Transverse colon (tissue), 4 donors: ENCODE measurements around the gene PRR29. TPM values are rescaled to one million over a fixed set of nuclear protein-coding genes. Genes with fewer than 3 reads are reported as not detected.

Experiments used
- DNase-seq: peaks from one replicate; pipeline ENCODE4 v3.0.0-alpha.2; 2019
- H3K27ac ChIP-seq, 4 donors: fragments of 200-600 bp; sonication (generic); 2 replicates each; pipeline ENCODE4 v1.5.1; 2016 to 2018; ENCODE audit warnings: inconsistent platforms in 4 of 4
- H3K27me3 ChIP-seq: fragments of 200-600 bp; sonication (generic); 2 replicates; pipeline ENCODE4 v1.5.1; 2017; ENCODE audit warnings: inconsistent platforms
- H3K36me3 ChIP-seq, 4 donors: fragments of 200-600 bp; sonication (generic); 2 replicates each; pipeline ENCODE4 v1.5.1; 2017 to 2019; ENCODE audit warnings: inconsistent platforms in 4 of 4
- H3K4me1 ChIP-seq, 4 donors: fragments of 200-600 bp; sonication (generic); 2 replicates each; pipeline ENCODE4 v1.5.1; 2017 to 2020; ENCODE audit warnings: inconsistent platforms in 4 of 4
- H3K4me3 ChIP-seq, 4 donors: fragments of 200-600 bp; sonication (generic); 1 replicate in 1 of 4; 2 replicates in 3 of 4; pipeline versions ENCODE4 v1.5.1 to v1.6.1; 2017 to 2019; ENCODE audit warnings: inconsistent platforms in 4 of 4
- H3K9me3 ChIP-seq, 2 donors: fragments of 200-600 bp; sonication (generic); 2 replicates each; pipeline ENCODE4 v1.5.1; 2017 to 2019; ENCODE audit warnings: inconsistent platforms in 2 of 2
- CTCF ChIP-seq, 5 experiments: fragments of 200-600 bp in 3 of 5; fragments of 450-650 bp in 2 of 5; sonication (generic) in 3 of 5; IDR thresholded peaks; 1 replicate in 2 of 5; 2 replicates in 3 of 5; pipeline ENCODE4 v1.5.1; 2016 to 2017; ENCODE audit warnings: antibody characterized with exemption in 5 of 5, inconsistent platforms in 3 of 5, mild to moderate bottlenecking in 2 of 5, moderate library complexity in 1 of 5
- EP300 ChIP-seq: sonication (generic); formaldehyde crosslinking; IDR thresholded peaks from one replicate; pipeline ENCODE4 v1.6.1; 2017; ENCODE audit warnings: antibody characterized with exemption, low read depth
- POLR2A ChIP-seq: fragments of 450-650 bp; IDR thresholded peaks from one replicate; pipeline ENCODE4 v1.6.1; 2016; ENCODE audit warnings: antibody characterized with exemption, mild to moderate bottlenecking, moderate library complexity
- POLR2AphosphoS5 ChIP-seq, 3 donors: sonication (generic); formaldehyde crosslinking; IDR thresholded peaks; one replicate each; pipeline ENCODE4 v1.6.1; 2016; ENCODE audit warnings: antibody characterized with exemption in 3 of 3
- WGBS, 2 donors: methylation state at CpG; one replicate each; pipeline ENCODE4 v1.1.5; 2018; ENCODE audit warnings: low coverage in 1 of 2; 5-methylcytosine and 5-hydroxymethylcytosine counted together
- in situ Hi-C, 4 donors: fragments of 200-750 bp; cut with MboI; loops; one replicate each; pipeline versions ENCODE4 v1.15.0 to v1.15.1; 2017; ENCODE audit warnings: low sequenced_read_pairs in 3 of 4, low pct_ligation_motif_present in 1 of 4, low pct_unique_long_range_greater_than_20kb in 1 of 4
- intact Hi-C: fragments of 100-400 bp; cut with DNase I; formaldehyde crosslinking; loops from one replicate; pipeline ENCODE4 v1.15.1; 2023; ENCODE audit warnings: low total_unique reads
- total RNA-seq, 4 donors: library from RNA; depleted of rRNA; stranded (reverse); fragments of >200 nt; gene quantifications; one replicate each; pipeline ENCODE4 v1.1.0, GENCODE V29; 2016

PRR29 gene
- total RNA-seq: not detected

DNA sequence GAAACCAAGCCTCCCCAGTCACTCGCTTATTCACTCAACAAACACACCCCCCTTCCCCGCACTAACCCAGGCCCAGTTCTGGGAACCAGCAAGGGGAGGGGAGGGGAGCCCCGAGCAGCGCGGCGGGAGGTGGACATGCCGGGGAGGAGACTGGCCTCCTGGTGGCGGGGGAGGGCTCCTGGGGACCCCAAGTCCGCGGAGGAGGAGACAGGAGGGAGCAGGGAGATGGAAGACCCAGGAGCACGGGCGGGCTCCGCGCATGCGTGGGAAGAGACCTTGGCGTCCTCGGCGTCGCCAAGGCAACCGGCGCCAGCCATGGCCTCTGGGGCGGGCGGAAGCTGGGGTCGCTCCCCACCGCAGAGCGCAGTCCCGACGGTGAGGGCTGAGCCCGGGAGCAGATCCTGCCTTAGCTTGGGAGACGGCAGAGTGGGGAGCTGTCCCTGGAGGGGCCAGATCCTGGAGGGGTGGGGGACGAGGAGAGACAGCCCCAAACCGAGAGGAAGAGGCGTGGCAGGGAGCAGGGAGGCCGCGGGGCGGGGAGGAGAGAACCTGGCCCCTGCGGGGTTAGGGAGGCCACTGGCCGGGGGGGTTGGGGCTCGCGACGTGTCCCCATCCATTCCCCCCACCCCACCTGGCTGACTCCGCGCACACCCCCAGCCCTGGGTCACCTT is at the start of gene PRR29:
PRR29 (plus strand) TSS at position 302 of the 671 bp plus-strand sequence; CDS start at position 316, 14 bp downstream.
- H3K27ac ChIP-seq: no peak within 1 kb of the TSS

GRCh38 chr17:63948521-63948920 is 49.6 kb upstream of the PRR29 start:
- intact Hi-C loops: no loop called here
- Histone ChIP-seq H3K9me3 (no peaks in the 10 kb centered on the region), H3K4me3 (no peak overlapping the region), H3K4me1 (peaks cover 0 to 8% (median 0%) of the 10 kb centered on the region in 4 donors), H3K27me3 (no peaks in the 10 kb centered on the region), H3K27ac (no peak overlapping the region), H3K36me3 (no peaks in the 10 kb centered on the region)
- in situ Hi-C loops: no loop called here
- DNase-seq: no peak
- TF ChIP-seq POLR2AphosphoS5 (IDR thresholded peaks at IDR 0.05) (no peak), EP300 (no peak), CTCF (IDR thresholded peaks at IDR 0.05) (no peak), POLR2A (no peak)
- 90% methylated on average over 8 of the region's 9 CpGs; no CpG with 5 or more reads in 1 of the 2 donors for WGBS, 2 donors

More for the DNA sequence above, at the start of gene PRR29:
- TF ChIP-seq POLR2AphosphoS5 (IDR thresholded peaks at IDR 0.05) (no peak), EP300 (no peak), CTCF (IDR thresholded peaks at IDR 0.05) (no peak), POLR2A (no peak)
- DNase-seq: peak; percentile 63
- intact Hi-C loops: no loop called here
- peaks cover 33% of the 10 kb centered on the region for H3K27me3 ChIP-seq
- no peaks in the 10 kb centered on the region for H3K9me3 ChIP-seq
- in situ Hi-C loops: no loop called here
- 0 to 1% methylated on average over 1 to 36 of the region's 43 CpGs for WGBS, 2 donors
- H3K36me3 ChIP-seq: no peaks in the 10 kb centered on the region
- H3K4me3 ChIP-seq: peak within 1 kb of the TSS; percentile 25 to 65 (median 38)
- peaks cover 0 to 18% (median 14%) of the 10 kb centered on the region in 4 donors for H3K4me1 ChIP-seq

DNA sequence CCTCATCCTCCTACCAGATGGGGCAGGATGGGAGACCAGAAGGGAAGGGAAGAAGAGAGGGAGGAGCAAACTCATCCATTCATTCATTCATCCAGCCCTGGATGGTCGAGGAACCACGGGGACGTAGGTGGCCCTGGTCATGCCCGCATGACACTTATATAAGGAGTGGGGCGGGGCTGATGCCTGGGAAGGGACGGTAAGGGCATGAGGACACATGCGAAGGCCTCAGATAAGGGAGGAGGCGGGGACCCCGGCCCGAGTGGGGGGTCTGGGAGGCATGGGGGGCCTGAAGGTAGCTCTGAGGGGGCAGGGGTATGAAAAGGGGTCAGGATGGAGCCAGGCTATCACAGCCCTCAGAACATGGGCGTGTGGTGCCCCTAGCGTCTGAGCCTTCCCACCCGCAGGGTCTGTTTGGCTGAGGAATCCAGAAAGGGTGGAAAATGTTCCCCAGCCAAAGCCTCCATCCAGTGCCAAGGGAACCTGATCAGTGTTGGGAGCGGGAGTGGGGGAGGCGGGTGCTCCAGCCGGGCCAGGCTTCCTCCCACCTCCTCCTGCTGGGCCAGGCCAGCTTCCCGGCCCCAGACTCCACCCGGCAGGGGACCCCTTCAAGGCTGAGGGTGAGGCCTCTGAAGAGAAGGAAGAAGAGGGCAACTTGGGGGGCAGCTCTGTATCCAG is 48.4 kb upstream of the PRR29 start:
- no peak overlapping the region for H3K4me3 ChIP-seq
- 73% methylated on average over 15 of the region's 18 CpGs; no CpG with 5 or more reads in 1 of the 2 donors for WGBS, 2 donors
- H3K9me3 ChIP-seq: no peaks in the 10 kb centered on the region
- no peak overlapping the region for H3K27ac ChIP-seq
- no peak for DNase-seq
- in situ Hi-C loops (no loop called here), intact Hi-C loops (no loop called here)
- H3K27me3 ChIP-seq: no peaks in the 10 kb centered on the region
- no peaks in the 10 kb centered on the region for H3K36me3 ChIP-seq
- TF ChIP-seq EP300: no peak
- TF ChIP-seq POLR2A: no peak
- peaks cover 0 to 8% (median 0%) of the 10 kb centered on the region in 4 donors for H3K4me1 ChIP-seq

DNA sequence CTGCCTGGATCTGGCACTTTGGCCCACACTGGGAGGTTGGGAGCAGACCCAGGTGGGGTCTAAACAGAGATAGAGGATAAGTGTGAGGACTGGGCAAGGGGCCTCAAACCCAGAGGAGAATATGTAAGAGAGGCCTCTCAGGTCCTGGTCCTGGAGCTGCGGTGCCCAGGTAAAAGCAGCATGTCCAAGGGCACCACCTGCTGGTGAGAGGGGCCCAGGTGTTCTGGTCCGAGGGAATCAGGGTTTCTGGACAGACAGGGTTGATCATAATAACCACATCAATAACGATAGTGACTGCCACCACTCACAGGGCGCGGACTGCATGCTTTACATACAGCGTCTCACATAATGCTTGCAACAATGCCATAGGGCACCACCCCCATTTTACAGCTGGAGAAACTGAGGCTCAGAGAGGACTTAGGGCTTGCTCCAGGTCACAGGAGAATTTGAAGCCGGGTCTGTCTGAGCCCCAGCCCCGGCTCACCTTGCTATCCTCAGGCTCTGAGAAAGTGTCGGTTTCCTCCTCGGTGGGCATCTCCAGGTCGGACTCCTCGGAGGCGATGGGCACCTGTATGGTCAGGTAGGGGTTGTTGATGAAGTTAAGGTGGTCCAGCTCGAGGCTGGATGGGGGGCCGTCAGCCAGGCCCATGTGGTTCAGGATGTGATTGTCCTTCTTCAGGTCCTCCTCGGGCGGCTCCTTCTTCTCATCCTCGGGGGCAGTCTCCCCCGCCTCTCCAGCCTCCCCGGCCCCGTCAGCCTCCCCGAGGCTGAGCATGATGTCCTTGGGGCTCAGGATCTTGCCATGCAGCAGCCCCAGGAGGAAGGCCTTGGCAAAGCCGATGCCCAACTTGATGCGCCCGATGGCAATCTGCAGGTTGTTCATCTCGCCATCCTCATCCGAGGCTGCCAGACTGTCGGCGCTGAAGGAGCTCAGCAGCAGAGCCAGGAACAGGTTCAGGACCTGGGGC is 46.9 kb upstream of the PRR29 start:
- peak; percentile 75 for DNase-seq
- Histone ChIP-seq H3K36me3 (no peaks in the 10 kb centered on the region), H3K27me3 (no peaks in the 10 kb centered on the region), H3K27ac (no peak overlapping the region), H3K4me3 (no peak overlapping the region), H3K4me1 (peaks cover 0 to 5% (median 0%) of the 10 kb centered on the region in 4 donors), H3K9me3 (no peaks in the 10 kb centered on the region)
- in situ Hi-C loops: no loop called here
- 83% methylated on average over 27 of the region's 29 CpGs; no CpG with 5 or more reads in 1 of the 2 donors for WGBS, 2 donors
- TF ChIP-seq CTCF (IDR thresholded peaks at IDR 0.05) (peak; percentile 31 to 54 (median 51)), EP300 (no peak)
- intact Hi-C loops: no loop called here
